ENCODE data around the gene SLC24A3. TPM values are rescaled to one million over a fixed set of nuclear protein-coding genes. Genes with fewer than 3 reads are reported as not detected.

The SLC24A3 gene
- total RNA-seq, 1 experiment from 2014 or later = 46.0 TPM

GRCh38 chr20:19621072-19621471, 408.6 kb downstream of the SLC24A3 start:
- DNase-seq (ENCODE audit: low spot score) = peak; percentile 79
- H3K4me3 ChIP-seq (ENCODE audit: low read depth, low read length, poor library complexity, severe bottlenecking) = no peak overlapping the region
- TF ChIP-seq EZH2 (IDR thresholded peaks at IDR 0.05; ENCODE audit: borderline replicate concordance, low read depth, low read length, poor library complexity, severe bottlenecking) = no peak
- TF ChIP-seq, protein P1, sequence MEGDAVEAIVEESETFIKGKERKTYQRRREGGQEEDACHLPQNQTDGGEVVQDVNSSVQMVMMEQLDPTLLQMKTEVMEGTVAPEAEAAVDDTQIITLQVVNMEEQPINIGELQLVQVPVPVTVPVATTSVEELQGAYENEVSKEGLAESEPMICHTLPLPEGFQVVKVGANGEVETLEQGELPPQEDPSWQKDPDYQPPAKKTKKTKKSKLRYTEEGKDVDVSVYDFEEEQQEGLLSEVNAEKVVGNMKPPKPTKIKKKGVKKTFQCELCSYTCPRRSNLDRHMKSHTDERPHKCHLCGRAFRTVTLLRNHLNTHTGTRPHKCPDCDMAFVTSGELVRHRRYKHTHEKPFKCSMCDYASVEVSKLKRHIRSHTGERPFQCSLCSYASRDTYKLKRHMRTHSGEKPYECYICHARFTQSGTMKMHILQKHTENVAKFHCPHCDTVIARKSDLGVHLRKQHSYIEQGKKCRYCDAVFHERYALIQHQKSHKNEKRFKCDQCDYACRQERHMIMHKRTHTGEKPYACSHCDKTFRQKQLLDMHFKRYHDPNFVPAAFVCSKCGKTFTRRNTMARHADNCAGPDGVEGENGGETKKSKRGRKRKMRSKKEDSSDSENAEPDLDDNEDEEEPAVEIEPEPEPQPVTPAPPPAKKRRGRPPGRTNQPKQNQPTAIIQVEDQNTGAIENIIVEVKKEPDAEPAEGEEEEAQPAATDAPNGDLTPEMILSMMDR (conservative IDR thresholded peaks at IDR 0.05; ENCODE audit: low read depth, low read length) = no peak
- H3K27ac ChIP-seq (ENCODE audit: low read depth, low read length, poor library complexity, severe bottlenecking) = peak overlapping the region; percentile 40
- BruUV-seq (replicated peaks) = no TSS peak
- peaks cover 6% of the 10 kb centered on the region for H3K9me3 ChIP-seq (ENCODE audit: low read depth, low read length, poor library complexity, severe bottlenecking)
- H3K4me1 ChIP-seq (ENCODE audit: insufficient read depth, low read length, poor library complexity, severe bottlenecking) = peaks cover 30% of the 10 kb centered on the region
- ChIA-PET CTCF (no interaction called here), POLR2A (ENCODE audit: low non-redundant PET) (no interaction called here)
- intact Hi-C loops (cut with micrococcal nuclease; ENCODE audit: unreplicated experiment) = no loop called here
- no peaks in the 10 kb centered on the region for H3K27me3 ChIP-seq (replicated peaks; ENCODE audit: insufficient read depth, low read depth, low read length, poor library complexity)
- peaks cover 16% of the 10 kb centered on the region for H3K36me3 ChIP-seq (ENCODE audit: insufficient read depth, low read length, poor library complexity, severe bottlenecking)

DNA sequence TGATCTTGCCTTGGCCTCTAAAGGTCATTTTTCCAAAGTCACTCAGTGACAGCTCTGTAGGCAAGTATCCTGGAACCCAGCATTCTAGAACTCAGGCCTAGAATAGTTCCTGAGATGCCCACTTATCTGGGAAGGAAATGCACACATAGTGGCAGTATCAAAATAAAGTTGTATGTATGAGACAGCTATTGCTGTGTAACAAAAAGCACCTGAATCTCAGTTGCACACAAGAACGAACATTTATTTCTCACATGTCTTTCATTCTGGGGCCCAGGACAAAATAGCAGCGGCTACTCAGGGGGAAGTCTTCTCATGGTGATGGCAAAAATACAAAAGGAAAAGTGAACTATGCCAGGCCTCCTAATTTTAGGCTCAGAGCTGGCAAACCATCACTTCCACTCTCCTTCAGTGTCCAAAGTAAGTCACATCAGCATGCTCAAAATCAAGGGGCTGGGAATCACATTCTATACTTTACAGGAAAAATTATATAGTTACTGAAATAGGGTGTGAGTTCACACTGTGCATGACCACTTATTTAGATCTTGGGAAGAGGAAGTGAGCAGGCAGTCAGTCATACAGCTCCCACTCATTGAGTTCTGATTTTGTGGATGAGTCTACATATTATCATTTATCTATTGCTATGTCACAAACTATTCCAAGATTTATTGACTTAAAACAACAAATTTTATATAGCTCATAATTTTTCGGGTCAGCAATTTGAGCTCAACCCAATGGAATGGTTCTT, 412.0 kb downstream of the SLC24A3 start:
- Histone ChIP-seq H3K9me3 (ENCODE audit: low read depth, low read length, poor library complexity, severe bottlenecking) (peaks cover 6% of the 10 kb centered on the region), H3K36me3 (ENCODE audit: insufficient read depth, low read length, poor library complexity, severe bottlenecking) (peaks cover 22% of the 10 kb centered on the region), H3K27me3 (replicated peaks; ENCODE audit: insufficient read depth, low read depth, low read length, poor library complexity) (no peaks in the 10 kb centered on the region), H3K27ac (ENCODE audit: low read depth, low read length, poor library complexity, severe bottlenecking) (no peak overlapping the region), H3K4me3 (ENCODE audit: low read depth, low read length, poor library complexity, severe bottlenecking) (no peak overlapping the region), H3K4me1 (ENCODE audit: insufficient read depth, low read length, poor library complexity, severe bottlenecking) (peaks cover 23% of the 10 kb centered on the region)
- ChIA-PET CTCF (no interaction called here), POLR2A (ENCODE audit: low non-redundant PET) (no interaction called here)
- DNase-seq (ENCODE audit: low spot score) = no peak
- intact Hi-C loops (cut with micrococcal nuclease; ENCODE audit: unreplicated experiment) = no loop called here
- no TSS peak for BruUV-seq (replicated peaks)
- TF ChIP-seq EZH2 (IDR thresholded peaks at IDR 0.05; ENCODE audit: borderline replicate concordance, low read depth, low read length, poor library complexity, severe bottlenecking) = no peak
- TF ChIP-seq, protein P1 (conservative IDR thresholded peaks at IDR 0.05; ENCODE audit: low read depth, low read length) = no peak

- intact Hi-C loops (cut with micrococcal nuclease; ENCODE audit: unreplicated experiment) = no loop called here
- TF ChIP-seq EZH2 (IDR thresholded peaks at IDR 0.05; ENCODE audit: borderline replicate concordance, low read depth, low read length, poor library complexity, severe bottlenecking) = no peak
- TF ChIP-seq, protein P1 (conservative IDR thresholded peaks at IDR 0.05; ENCODE audit: low read depth, low read length) = no peak
- BruUV-seq (replicated peaks) = no TSS peak
- Histone ChIP-seq H3K36me3 (ENCODE audit: insufficient read depth, low read length, poor library complexity, severe bottlenecking) (peaks cover 23% of the 10 kb centered on the region), H3K4me1 (ENCODE audit: insufficient read depth, low read length, poor library complexity, severe bottlenecking) (peaks cover 13% of the 10 kb centered on the region), H3K27me3 (replicated peaks; ENCODE audit: insufficient read depth, low read depth, low read length, poor library complexity) (no peaks in the 10 kb centered on the region), H3K4me3 (ENCODE audit: low read depth, low read length, poor library complexity, severe bottlenecking) (no peak overlapping the region), H3K27ac (ENCODE audit: low read depth, low read length, poor library complexity, severe bottlenecking) (no peak overlapping the region), H3K9me3 (ENCODE audit: low read depth, low read length, poor library complexity, severe bottlenecking) (peaks cover 6% of the 10 kb centered on the region)
- ChIA-PET POLR2A (ENCODE audit: low non-redundant PET) (no interaction called here), CTCF (no interaction called here)
- no peak for DNase-seq (ENCODE audit: low spot score)
Observed at GRCh38 chr20:19625426-19625825, 413.0 kb downstream of the SLC24A3 start.
